ENCODE data around the gene ELOVL2.
A peak's percentile ranks its signal among the peaks of the same experiment; 100 is the strongest.
"Not testable (repeated sequence)": the region's sequence is repeated elsewhere in the genome, so short reads cannot be mapped to it uniquely, and the experiment has no call there.

Gene ELOVL2

DNA sequence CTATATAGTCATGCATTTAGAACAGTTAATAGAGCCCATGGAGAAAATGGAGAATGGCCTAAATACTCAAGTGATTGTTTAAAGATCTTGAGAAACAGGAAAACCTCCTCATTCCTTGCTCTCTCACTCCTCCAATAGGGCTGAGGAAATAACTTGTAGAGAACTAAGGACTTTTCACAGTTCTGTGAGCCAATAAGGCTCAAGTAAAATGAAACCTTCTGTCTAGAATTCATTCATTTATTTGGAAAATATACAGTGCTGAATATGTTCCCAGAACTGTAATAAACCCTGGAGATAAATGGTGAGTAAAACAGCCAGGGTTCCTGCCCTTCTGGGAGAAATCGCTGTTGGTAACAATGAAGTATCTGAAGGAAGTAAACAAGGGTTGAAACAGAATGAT, 35.3 kb downstream of the ELOVL2 start:
- peak; percentile 75 for DNase-seq (ENCODE audit: low read depth)
- no peak overlapping the region for H3K4me3 ChIP-seq (ENCODE audit: low read depth, low read length)
- TF ChIP-seq, protein P1, sequence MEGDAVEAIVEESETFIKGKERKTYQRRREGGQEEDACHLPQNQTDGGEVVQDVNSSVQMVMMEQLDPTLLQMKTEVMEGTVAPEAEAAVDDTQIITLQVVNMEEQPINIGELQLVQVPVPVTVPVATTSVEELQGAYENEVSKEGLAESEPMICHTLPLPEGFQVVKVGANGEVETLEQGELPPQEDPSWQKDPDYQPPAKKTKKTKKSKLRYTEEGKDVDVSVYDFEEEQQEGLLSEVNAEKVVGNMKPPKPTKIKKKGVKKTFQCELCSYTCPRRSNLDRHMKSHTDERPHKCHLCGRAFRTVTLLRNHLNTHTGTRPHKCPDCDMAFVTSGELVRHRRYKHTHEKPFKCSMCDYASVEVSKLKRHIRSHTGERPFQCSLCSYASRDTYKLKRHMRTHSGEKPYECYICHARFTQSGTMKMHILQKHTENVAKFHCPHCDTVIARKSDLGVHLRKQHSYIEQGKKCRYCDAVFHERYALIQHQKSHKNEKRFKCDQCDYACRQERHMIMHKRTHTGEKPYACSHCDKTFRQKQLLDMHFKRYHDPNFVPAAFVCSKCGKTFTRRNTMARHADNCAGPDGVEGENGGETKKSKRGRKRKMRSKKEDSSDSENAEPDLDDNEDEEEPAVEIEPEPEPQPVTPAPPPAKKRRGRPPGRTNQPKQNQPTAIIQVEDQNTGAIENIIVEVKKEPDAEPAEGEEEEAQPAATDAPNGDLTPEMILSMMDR (conservative IDR thresholded peaks at IDR 0.05; ENCODE audit: low read depth, low read length): no peak

DNA sequence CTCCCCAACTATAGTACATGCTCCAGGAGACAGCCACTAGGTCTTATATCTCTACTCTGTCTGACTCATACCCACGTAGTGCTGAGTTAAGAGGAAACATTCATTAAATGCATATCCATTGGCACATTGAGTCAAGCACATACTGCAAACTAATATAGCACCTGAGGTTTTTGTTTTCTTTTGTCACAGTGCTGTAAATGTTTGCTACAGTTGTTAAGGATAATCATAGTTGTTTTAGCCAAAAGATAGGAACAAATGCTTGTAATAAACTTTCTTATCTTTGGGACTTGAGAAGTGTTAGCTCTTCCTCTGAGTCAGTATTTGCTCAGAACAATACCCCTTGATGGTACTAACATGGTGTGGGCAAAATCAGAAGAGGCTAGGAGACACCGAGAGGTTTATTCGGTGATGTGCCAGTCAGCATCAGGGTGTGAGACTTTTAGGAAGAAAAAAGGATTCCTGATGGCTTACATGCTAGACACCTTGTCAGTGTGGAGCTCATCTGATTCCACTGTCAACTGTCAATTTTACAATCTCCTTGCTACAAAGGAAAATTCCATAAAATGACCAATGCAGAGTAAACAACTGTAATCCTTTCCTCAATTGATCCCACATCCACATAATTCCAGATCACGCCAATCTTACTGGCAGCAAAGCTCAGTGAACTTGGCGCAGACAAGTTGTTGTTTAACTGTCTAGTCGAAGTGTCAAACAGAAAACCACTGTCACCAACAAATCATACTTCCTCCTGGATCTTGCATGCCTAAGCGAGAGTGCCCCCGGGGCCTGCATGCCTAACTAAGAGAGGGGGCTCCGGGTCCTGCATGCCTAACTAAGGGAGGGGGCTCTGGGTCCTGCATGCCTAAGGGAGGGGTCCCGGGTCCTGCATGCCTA, 36.1 kb downstream of the ELOVL2 start:
- TF ChIP-seq, protein P1 (conservative IDR thresholded peaks at IDR 0.05; ENCODE audit: low read depth, low read length): no peak

DNA sequence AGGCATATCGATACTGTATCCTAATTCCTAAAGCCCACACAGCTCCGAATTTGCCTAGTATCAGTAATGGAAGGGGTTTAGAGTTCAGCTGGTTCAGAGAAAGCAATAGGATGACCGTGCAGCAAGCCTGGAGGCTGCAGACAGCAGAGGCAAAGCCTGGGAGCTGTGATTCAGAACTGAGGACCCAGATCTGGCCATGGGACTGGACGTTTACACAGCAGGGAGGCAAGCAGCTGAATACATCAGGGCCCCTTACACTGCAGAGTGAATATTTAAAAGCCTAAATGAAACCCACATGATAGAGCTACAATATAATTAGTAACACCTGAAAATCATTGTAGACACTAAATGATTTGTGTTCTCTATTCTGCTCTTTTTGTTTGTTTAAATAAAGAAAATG, 38.0 kb downstream of the ELOVL2 start:
- no peak overlapping the region for H3K4me3 ChIP-seq (ENCODE audit: low read depth, low read length)
- DNase-seq (ENCODE audit: low read depth): peak; percentile 75
- TF ChIP-seq, protein P1 (conservative IDR thresholded peaks at IDR 0.05; ENCODE audit: low read depth, low read length): no peak

More for the DNA sequence above, 36.1 kb downstream of the ELOVL2 start:
- no peak overlapping the region for H3K4me3 ChIP-seq (ENCODE audit: low read depth, low read length)
- DNase-seq (ENCODE audit: low read depth): peak; percentile 69

DNA sequence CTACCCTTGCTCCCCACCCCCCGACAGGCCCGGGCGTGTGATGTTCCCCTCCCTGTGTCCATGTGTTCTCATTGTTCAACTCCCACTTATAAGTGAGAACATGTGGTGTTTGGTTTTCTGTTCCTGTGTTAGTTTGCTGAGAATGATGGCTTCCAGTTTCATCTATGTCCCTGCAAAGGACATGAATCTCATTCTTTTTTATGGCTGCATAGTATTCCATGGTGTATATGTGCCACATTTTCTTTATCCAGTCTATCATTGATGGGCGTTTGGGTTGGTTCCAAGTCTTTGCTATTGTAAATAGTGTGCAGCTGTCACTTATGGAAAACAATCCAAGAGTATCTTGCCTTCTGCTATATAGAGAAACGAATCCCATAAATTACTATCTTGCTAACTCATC, 40.8 kb downstream of the ELOVL2 start:
- DNase-seq (ENCODE audit: low read depth); H3K4me3 ChIP-seq (ENCODE audit: low read depth, low read length): not testable (repeated sequence)

DNA sequence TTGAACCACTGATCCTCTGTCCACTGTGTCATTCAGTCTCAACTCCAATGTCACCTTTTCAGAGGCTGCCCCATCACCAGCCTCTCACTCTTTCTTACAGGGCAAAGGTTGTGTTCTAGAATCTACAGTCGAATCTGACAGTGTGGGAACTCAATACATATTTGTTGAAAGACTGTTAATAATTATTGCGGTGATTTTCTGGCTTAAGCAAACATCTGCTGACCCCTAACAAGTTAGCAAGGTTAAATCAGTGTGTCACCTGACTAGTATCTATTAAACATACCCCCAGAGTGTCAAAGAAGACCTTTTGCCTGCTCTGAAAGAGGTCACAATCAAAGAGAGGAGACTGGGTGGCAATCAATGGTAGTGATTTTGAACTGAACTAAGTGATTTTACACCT, 41.9 kb downstream of the ELOVL2 start:
- DNase-seq (ENCODE audit: low read depth): no peak
- TF ChIP-seq, protein P1 (conservative IDR thresholded peaks at IDR 0.05; ENCODE audit: low read depth, low read length): no peak
- no peak overlapping the region for H3K4me3 ChIP-seq (ENCODE audit: low read depth, low read length)

DNA sequence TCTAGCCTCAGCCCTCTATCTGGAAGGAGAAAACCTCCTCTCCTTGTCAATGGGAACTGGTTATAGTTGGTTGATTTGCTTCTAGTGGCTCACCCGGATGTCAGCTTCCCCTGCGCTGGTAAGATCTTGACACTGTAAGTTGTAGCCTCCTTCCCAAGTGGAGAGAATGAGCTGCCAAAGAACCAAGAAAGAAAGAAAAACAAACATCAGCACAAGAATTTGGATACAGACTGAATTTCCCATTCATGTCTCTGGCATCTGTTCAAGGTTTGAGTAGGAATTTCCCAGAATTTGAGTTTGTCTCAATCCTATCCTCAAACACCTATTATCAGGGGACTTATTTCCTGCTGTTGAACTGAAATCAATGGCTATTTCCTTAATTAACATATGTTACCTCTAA, 44.1 kb downstream of the ELOVL2 start:
- peak; percentile 66 for DNase-seq (ENCODE audit: low read depth)
- H3K4me3 ChIP-seq (ENCODE audit: low read depth, low read length): no peak overlapping the region
- TF ChIP-seq, protein P1 (conservative IDR thresholded peaks at IDR 0.05; ENCODE audit: low read depth, low read length): no peak

DNA sequence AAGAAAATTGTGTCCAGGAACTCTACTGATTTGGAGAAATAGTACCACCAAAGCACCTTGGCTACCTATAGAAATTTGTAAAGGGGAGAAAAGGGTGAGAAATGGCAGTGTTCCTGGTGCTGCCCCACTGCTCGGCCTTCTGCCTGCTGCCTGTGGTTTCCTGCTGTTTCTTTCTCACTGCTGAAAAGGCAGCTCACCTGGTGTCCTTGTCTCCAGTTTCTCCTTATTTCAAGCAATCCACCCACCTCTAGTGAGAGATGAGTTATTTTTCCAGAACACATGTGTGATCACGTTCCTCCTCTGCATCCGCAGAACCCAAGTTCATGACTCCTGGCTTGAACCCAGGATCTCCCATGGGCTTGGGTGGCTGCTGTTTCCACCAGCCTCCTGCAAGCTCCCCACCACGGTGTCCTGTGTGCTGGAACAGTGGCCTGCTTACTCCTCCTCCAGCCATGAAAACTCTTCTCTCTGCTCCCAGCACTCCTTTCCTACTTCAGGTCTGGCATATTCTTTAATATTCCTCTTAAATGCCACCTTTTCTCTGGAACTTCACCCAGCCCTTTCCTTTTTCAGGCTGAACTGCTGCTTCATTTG, 48.9 kb downstream of the ELOVL2 start:
- no peak overlapping the region for H3K4me3 ChIP-seq (ENCODE audit: low read depth, low read length)
- TF ChIP-seq, protein P1 (conservative IDR thresholded peaks at IDR 0.05; ENCODE audit: low read depth, low read length): no peak
- no peak for DNase-seq (ENCODE audit: low read depth)

Measured in choroid plexus epithelial cell (primary cell).